ENCODE measurements around the gene ITSN1. TPM values are rescaled to one million over a fixed set of nuclear protein-coding genes. Genes with fewer than 3 reads are reported as not detected.

The ITSN1 gene
- polyA plus RNA-seq, 3 donors, result 37.6 to 39.5 (median 39.4) TPM

- DNase-seq (ENCODE audit: low read depth in 3 of 3, low spot score in 2 of 3), result no peak
These were observed 302.0 kb downstream of the ITSN1 start for GRCh38 chr21:33944185-33944763.

GRCh38 chr21:33945652-33946270, 303.5 kb downstream of the ITSN1 start:
- no peak for DNase-seq (ENCODE audit: low read depth in 3 of 3, low spot score in 2 of 3)

GRCh38 chr21:33947451-33948095, 305.3 kb downstream of the ITSN1 start:
- no peak for DNase-seq (ENCODE audit: low read depth in 3 of 3, low spot score in 2 of 3)

GRCh38 chr21:33948096-33948950, 306.0 kb downstream of the ITSN1 start:
- no peak for DNase-seq (ENCODE audit: low read depth in 3 of 3, low spot score in 2 of 3)

- no peak for DNase-seq (ENCODE audit: low read depth in 3 of 3, low spot score in 2 of 3)
These were observed 306.7 kb downstream of the ITSN1 start for GRCh38 chr21:33948951-33949444.

Other genes with a start within 250 kb of the ITSN1 start
- gene IFNGR2, start 239.1 kb upstream of the ITSN1 start, polyA plus RNA-seq (ENCODE audit: insufficient read length in 3 of 3), result 10 to 100 TPM; 82.9 to 86.4 (median 86.0) TPM
- gene TMEM50B, start 162.5 kb upstream of the ITSN1 start, polyA plus RNA-seq (ENCODE audit: insufficient read length in 3 of 3), result 10 to 100 TPM; 48.8 to 64.9 (median 60.5) TPM
- gene DNAJC28, start 150.8 kb upstream of the ITSN1 start, polyA plus RNA-seq (ENCODE audit: insufficient read length in 3 of 3), result 1 to 10 TPM; 6.0 to 6.3 (median 6.1) TPM
- 10 to 100 TPM; 65.9 to 71.0 (median 70.9) TPM for gene GART, start 100.4 kb upstream of the ITSN1 start, polyA plus RNA-seq (ENCODE audit: insufficient read length in 3 of 3)
- 100 to 1,000 TPM; 306 to 347 (median 321) TPM for gene SON, start 99.5 kb upstream of the ITSN1 start, polyA plus RNA-seq (ENCODE audit: insufficient read length in 3 of 3)
- 10 to 100 TPM; 31.0 to 36.9 (median 32.5) TPM for gene DONSON, start 53.8 kb upstream of the ITSN1 start, polyA plus RNA-seq (ENCODE audit: insufficient read length in 3 of 3)
- gene CRYZL1, start 760 bp upstream of the ITSN1 start, polyA plus RNA-seq (ENCODE audit: insufficient read length in 3 of 3), result 10 to 100 TPM; 62.3 to 73.5 (median 64.6) TPM